Stimulated activated naive CD4-positive, alpha-beta T cell (primary cell): ENCODE data around the gene JAK2.
"Not testable (repeated sequence)": the region's sequence is repeated elsewhere in the genome, so short reads cannot be mapped to it uniquely, and the experiment has no call there.

ENCODE experiments used
- DNase-seq, 6 experiments: peaks; one replicate each; lab custom pipeline; 2025; lab: John Stamatoyannopoulos, UW

JAK2 gene

DNA sequence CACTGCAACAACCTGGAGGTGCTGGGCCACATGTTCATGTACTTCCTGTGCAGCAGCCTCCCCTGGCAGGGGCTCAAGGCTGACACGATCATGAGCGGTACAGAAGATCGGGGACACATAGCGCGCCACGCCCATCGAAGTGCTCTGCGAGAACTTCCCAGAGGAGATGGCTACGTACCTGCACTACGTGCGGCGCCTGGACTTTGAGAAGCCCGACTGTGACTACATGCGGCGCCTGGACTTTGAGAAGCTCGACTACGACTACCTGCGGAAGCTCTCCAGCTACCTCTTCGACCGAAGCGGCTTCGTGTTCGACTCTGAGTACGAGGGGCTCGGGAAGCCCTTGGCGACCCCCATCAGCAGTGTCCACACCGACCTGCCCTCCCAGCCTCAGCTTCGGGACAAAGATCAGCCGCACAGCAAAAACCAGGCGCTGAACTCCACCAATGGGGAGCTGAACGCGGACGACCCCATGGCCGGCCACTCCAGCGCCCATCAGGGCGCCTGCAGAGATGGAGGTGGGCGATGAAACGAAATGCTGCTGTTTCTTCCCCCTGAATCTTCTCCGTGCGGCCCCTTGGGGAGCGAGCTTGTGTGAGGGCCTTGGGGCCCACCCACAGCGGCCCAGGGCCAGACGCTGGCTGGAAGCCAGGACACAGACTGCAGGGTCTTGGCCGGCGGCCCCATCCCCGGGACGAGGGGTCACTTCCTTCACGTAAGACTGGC lies 56.5 kb downstream of the JAK2 start:
- DNase-seq, result no peak

DNA sequence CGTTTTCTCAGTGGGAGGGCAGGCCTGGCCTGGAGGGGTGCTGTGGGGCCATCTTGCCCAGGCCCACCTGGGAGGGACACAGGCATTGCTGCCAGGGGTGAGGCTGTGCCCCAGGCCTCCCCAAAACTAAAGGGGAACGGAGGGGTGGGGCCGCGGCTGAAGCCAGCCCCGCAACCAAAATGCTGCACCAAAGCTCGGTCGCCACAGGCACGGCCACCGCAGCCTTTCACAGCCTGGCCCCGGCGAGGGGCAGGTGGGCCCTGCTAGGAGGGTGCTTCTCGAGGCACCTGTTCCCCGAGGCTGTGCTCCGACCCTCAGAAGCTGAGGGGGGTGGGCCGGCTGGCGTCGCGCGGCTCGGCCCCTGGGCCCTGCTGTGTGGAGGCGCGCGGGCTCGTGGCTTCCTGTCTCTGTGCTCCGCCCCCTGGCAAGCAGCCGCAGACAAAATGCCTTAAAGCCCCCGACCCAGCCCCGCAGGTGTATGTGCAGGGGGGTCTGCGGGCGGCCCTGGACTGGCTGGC lies 57.6 kb downstream of the JAK2 start:
- peak in 1 of 6 experiments; percentile 15 for DNase-seq

DNA sequence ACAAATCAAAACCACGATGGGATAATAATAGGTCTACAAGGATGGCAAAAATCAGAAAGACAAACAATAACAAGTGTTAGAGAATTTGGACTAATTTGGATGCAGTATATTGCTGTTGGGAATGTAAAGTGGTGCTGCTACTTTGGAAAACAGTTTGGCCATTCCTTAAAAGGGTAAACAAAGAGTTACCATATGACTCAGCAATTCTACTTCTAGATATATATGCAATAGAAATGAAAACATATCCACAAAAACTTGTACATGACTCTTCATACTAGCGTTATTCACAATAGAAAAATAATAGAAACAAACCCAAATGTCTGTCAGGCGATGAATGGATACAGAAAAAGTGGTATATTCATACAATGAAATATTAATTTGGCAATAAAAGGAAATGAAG lies 58.3 kb downstream of the JAK2 start:
- no peak for DNase-seq

DNA sequence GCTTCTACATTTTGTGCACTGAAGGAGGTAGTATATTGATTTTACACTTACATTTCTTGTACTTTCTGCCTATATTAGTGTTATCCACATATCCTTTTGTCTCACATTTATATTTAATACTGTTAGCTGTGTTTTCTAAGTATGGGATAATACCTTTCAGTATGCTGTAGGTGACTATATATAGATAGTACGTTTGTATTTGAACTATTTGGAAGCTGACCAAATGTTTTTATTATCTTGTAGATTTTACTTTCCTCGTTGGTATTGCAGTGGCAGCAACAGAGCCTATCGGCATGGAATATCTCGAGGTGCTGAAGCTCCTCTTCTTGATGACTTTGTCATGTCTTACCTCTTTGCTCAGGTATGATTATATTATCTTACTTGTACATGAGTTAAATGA lies 59.1 kb downstream of the JAK2 start:
- no peak for DNase-seq

DNA sequence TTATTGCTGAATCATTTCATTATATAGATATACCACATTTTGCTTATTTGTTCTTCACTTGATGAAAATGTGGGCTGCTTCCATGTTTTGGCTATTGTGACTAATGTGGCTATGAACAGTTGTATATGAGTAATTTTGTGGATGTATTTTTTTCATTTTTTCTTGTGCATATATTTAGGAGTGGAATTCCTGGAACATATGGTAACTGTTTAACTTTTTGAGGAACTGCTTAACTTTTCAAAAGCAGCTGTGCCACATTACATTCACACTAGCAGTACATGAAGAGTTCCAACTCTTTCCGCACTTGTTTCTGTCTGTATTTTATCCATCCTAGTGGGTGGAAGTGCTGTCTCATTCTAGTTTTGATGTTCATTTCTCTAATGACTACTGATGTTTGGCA lies 67.8 kb downstream of the JAK2 start:
- no peak for DNase-seq

DNA sequence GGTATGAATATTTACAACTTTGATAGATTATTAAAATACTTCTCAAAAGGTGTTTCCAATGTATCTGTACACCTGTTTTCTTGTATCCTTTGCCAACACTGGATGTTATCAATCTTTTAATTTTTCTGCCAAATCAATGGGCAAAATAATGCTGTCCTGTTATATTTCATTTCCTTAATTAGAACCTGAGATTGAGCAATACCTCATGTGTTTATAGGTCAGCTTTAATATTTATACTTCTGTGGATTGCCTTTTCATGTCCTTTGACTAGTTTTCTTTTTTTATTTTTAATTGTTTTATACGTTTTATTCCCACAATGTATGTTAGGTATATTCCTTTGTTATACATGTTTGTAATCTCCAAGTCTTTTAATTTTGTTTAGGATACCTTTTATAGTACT lies 77.6 kb downstream of the JAK2 start:
- DNase-seq, result no peak

DNA sequence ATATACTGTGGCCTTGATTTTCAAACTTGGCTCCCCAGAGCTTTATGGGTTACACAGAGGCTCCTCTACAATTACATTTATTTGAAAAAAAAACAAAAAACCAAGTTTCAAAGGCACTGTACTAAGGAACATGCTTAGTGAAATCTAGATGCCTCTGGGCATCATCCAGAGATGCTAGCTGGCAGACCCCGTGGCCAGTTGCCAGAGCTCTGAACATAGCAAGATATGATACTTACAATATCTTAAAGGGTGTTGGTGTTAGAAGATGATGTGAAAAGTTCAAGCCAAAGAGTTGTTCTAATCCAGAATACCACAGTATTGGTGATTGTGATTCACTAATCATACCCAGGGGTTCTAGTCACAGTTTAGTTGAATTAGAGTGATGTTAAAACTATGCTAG lies 87.8 kb downstream of the JAK2 start:
- no peak for DNase-seq

DNA sequence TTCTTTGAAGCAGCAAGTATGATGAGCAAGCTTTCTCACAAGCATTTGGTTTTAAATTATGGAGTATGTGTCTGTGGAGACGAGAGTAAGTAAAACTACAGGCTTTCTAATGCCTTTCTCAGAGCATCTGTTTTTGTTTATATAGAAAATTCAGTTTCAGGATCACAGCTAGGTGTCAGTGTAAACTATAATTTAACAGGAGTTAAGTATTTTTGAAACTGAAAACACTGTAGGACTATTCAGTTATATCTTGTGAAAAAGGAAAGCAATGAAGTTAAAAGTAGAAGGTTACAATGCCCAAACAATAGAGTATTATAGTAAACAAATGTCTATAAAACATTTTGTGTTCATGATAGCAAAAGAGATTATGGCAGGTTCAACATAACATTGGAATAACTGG lies 88.6 kb downstream of the JAK2 start:
- no peak for DNase-seq

DNA sequence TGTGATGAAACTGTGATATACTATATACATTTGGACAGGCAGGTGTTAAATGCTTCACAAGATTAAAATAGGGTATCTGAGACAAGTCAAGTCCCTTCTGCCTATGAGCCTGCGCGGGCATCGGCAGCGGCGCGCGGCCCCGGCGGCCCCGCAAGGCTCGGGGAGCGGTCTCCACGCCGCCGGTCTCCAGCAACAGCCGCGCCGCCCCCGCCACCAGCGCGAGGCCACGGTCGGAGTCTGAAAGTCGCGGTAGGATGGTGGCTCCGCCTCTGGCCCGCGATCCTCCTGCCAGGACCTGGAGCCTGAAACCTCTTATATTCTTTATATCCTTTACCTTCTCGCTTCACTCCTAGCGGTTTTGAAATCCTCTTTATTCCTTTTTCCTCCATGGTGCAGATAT lies 100.9 kb downstream of the JAK2 start:
- DNase-seq, result no peak

DNA sequence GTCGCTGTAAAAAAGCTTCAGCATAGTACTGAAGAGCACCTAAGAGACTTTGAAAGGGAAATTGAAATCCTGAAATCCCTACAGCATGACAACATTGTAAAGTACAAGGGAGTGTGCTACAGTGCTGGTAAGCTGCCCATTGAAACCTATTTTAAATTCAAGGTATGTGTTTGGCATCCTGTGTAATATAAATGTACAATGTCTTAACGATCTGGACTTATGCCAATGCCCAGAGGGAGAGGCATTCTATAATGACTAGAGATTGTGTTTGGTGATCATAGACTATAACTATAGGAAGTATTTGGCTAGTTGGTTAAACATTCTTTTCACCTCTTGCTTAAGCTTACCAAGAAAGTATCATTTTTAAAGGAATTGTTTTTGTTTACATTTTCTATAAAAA lies 104.7 kb downstream of the JAK2 start:
- DNase-seq, result no peak

DNA sequence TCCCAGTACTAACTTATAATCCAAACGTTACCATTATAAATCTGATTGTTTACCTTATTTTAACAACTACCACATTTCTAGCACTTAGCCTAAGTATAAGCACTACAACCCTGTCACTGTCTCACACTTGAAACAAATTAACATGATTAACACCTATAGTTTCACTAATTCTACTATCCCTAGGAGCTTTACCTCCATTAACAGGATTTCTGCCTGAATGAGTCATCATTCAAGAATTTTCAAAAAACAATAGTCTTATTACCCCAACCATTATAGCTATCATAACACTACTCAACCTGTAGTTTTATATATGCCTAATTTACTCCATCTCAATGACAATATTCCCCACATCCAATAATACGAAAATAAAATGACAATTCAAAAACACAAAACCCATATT lies 110.7 kb downstream of the JAK2 start:
- DNase-seq, result no peak

DNA sequence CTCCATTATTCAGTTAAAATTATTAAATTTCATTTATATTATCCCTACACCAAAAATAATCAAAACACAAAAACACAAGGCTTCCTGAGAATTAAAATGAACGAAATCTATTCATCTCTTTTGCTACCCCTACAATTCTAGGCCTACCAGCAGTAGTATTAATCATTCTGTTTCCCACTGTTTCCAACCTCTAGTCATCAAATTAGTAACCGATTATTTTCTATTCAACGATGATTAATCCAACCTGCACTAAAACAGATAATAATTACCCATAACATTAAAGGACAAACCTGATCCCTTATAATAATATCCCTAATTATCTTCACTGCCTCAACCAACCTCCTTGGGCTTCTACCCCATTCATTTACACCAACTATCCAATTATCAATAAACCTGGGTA lies 114.4 kb downstream of the JAK2 start:
- no peak for DNase-seq

DNA sequence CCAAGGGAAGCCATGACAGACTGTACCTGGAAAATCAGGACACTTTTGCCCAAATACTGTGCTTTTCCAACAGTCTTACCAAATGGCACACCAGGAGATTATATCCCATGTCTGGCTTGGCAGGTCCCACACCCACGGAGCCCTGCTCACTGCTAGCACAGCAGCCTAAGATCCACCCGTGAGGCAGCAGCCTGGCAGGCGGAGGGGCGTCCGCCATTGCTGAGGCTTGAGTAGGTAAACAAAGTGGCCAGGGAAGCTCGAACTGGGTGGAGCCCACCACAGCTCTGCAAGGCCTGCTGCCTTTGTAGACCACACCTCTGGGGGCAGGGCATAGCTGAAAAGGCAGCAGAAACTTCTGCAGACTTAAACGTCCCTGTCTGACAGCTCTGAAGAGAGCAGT lies 116.1 kb downstream of the JAK2 start:
- not testable (repeated sequence) for DNase-seq

DNA sequence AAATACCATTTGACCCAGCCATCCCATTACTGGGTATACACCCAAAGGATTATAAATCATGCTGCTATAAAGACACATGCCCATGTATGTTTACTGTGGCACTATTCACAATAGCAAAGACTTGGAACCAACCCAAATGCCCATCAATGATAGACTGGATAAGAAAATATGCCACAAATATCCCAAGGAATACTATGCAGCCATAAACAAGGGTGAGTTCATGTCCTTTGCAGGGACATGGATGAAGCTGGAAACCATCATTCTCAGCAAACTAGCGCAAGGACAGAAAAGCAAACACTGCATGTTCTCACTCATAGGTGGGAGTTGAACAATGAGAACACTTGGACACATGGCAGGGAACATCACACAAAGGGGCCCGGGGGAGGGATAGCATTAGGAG lies 121.4 kb downstream of the JAK2 start:
- not testable (repeated sequence) for DNase-seq

DNA sequence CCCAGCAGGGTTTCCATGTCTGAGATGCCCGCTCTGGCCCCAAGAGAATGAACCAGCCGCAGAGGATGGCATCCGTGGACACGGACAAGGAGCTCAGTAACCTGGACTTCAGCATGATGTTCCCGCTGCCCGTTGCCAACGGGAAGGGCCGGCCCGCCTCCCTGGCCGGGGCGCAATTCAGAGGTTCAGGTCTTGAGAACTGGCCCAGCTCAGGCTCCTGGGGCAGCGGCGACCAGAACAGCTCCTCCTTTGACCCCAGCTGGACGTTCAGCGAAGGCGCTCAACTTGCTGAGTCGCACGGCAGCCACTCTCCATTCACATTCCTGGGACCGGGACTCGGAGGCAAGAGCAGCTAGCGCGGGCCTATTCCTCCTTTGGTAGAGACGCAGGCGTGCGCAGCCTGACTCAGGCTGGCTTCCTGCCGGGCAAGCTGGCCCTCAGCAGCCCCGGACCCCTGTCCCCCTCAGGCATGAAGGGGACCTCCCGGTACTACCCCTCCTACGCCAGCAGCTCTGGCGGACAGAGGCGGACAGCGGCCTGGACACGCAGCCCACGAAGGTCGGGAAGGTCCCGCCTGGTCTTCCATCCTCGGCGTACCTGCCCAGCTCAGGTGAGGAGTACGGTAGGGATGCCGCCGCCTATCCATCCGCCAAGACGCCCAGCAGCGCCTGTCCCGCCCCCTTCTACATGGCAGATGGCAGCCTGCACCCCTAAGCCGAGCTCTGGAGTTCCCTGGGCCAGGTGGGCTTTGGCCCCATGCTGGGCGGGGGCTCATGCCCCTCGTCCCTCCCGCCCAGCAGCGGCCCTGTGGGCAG lies 126.0 kb downstream of the JAK2 start:
- DNase-seq, result no peak

DNA sequence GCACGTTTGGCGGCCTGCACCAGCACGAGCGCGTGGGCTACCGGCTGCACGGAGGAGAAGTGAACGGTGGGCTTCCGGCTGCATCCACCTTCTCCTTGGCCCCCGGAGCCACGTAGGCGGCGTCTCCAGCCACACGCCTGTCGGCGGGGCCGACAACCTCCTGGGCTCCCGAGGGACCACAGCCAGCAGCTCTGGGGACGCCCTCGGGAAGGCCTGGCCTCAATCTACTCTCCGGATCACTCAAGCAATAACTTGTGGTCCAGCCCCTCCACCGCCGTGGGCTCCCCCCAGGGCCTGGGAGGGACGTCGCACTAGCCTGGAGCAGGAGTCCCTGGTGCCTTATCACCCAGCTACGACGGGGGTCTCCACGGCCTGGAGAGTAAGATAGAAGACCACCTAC lies 126.6 kb downstream of the JAK2 start:
- DNase-seq, result no peak

DNA sequence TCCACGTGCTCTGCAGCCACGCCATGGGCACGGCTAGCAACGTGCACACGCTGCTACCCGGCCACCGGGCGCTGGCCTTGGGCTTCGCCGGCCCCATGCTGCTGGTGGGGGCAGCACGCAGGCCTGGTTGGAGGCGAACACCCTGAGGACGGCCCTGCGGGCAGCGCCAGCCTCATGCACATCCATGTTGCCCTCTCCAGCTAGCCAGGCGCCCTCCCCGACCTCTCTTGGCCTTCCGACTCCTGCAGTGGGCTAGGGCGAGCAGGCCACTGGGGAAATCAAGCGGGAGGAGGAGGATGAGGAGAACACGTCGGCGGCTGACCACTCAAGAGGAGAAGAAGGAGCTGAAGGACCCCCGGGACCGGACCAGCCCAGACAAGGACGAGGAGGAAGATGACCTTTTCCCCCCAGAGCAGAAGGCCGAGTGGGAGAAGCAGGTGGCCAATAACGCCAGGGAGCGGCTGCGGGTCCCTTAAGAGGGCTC lies 127.1 kb downstream of the JAK2 start:
- DNase-seq, result no peak

DNA sequence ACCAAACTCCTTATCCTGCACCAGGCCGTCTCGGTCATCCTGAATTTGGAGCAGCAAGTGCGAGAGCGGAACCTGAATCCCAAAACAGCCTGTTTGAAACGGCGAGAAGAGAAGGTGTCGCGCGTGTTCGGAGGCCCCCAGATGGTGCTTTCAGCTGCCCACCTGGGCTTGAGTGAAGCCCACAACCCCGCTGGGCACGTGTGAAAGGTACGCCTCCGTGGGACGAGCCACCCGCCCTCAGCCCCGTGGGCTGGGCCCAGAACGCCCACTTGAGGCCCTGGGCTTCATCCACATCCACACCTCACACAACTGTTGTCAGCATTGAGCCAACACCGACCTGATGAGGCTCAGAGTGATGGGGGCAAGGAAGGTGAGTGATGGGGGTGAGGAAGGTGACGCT lies 127.6 kb downstream of the JAK2 start:
- DNase-seq, result no peak

DNA sequence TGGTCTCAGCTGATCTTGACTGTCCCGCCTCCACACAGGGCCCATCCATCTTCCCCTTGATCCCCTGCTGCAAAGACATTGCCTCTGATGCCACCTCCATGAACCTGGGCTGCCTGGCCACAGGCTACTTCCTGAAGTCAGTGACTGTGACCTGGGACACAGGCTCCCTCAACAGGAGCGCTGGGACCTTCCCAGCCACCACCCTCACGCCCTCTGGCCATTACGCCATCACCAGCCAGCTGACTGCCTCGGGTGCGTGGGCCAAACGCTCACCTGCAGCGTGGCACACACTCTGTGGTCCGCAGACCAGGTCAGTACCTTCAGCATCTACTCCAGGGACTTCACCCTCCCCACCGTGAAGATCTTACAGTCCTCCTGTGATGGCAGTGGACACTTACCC lies 128.5 kb downstream of the JAK2 start:
- DNase-seq, result no peak

DNA sequence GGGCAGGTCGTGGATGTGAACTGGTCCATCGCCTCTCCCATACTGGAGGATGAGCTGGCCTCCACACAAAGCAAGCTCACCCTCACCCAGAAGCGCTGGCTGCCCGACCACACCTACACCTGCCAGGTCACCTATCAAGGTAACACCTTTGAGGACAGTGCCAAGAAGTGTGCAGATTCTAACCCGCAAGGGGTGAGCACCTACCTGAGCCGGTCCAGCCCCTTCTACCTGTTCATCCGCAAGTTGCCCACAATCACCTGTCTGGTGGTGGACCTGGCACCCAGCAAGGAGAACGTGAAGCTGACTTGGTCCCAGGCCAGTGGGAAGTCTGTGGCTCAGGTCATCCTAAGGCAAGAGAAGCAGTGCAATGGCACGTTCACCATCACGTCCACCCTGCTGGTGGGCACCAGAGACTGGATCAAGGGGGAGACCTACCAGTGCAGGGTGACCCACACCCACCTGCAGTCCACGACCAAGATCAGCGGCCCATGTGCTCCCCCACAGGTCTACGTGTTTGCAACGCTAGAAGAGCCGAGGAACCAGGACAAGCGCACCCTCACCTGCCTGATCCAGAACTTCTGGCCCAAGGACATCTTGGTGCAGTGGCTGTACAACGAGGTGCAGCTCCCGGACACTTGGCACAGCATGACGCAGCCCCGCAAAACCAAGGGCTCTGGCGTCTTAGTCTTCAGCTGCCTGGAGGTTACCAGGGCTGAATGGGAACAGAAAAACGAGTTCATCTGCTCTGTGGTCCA lies 129.1 kb downstream of the JAK2 start:
- DNase-seq, result no peak

DNA sequence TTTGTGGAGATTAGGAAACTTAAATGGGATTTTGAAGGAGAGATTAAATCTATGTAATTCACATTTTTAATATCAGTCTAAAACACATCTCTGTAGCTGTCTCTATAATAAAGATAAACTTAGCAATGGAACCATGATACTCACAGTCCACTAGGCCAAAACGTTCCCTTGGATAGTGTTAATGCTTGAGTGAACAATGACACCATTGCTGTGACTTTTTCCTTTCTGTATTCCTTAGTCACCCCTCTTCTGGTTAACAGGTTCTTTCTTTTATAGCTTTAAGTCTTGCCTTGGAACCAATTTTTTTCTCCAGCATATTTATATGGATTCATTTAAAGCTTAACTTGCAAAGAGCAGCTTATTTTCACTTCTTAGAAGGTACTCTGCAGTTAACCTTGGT lies 137.0 kb downstream of the JAK2 start:
- DNase-seq, result no peak

DNA sequence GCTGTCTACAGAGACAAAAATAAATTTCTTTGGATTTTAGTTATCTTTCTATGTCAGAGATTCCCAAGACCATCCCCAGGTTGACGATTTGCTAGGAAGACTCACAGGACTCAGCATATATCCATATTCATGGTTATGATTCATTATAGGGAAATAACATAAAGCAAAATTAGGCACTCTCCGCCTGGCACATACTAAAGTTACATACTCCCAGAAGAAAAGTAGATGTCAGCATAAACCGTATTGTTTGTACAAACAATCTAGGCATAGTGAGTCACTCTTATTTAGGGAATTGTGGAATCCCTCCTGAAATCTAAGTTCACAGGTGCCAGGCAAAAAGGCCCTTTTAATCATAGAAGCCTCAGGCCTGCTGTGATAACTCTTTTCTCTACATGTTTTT lies 137.4 kb downstream of the JAK2 start:
- DNase-seq, result no peak

DNA sequence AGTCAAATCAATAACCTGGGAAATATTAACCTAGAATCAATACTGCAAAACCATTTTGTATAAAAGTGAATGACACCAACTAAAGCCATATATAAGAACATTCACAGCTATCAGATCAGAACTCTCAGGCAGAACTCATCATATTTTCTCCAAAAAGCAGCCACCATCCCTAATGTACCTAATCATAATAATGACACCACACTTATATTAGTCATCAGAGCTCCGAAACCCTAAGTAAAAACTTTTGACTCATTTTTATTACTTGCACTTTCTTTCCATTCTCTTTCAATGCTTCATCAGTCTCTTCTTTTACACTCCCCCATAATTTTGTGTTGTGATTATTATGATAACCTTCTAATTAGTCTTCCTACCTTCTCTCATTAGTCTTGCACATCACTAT lies 155.1 kb downstream of the JAK2 start:
- no peak for DNase-seq
